GM18505 (cell line): Measurements from ENCODE around the gene CDIPT.

Source experiments
- ATAC-seq: cut with Tn5 transposase; IDR thresholded peaks from one replicate; pipeline ENCODE4 v1.9.1; 2021; ENCODE audit not compliant: unreplicated experiment
- POLR2A ChIP-seq: IDR thresholded peaks from 4 replicates; pipeline ENCODE4 v1.6.1; 2011; ENCODE audit warnings: borderline replicate concordance; ENCODE audit not compliant: insufficient read depth, insufficient read length; ENCODE audit errors: extremely low read depth

The CDIPT gene

GRCh38 chr16:29810699-29811169, 52.3 kb downstream of the CDIPT start:
- ATAC-seq = no peak
- no peak for TF ChIP-seq POLR2A

GRCh38 chr16:29809850-29810698, 53.0 kb downstream of the CDIPT start:
- no peak for ATAC-seq

GRCh38 chr16:29809031-29809747, 53.8 kb downstream of the CDIPT start:
- no peak for TF ChIP-seq POLR2A
- ATAC-seq = no peak

More at GRCh38 chr16:29809850-29810698, 53.0 kb downstream of the CDIPT start:
- TF ChIP-seq POLR2A = no peak
